Daoy (cell line): Measurements from ENCODE around the gene ARHGAP22. TPM values are rescaled to one million over a fixed set of nuclear protein-coding genes. Genes with fewer than 3 reads are reported as not detected.

Experiments
- DNase-seq: peaks from one replicate; pipeline ENCODE4 v3.0.0-alpha.2; 2015; ENCODE audit warnings: low read depth
- total RNA-seq: library from RNA; depleted of rRNA; stranded (reverse); fragments of >200 nt; shearing (Covaris generic); gene quantifications from 2 replicates; pipeline ENCODE4 v1.2.3, GENCODE V29; 2014

Gene ARHGAP22
- total RNA-seq, 1 experiment from 2014 or later, result 17.1 TPM

DNA sequence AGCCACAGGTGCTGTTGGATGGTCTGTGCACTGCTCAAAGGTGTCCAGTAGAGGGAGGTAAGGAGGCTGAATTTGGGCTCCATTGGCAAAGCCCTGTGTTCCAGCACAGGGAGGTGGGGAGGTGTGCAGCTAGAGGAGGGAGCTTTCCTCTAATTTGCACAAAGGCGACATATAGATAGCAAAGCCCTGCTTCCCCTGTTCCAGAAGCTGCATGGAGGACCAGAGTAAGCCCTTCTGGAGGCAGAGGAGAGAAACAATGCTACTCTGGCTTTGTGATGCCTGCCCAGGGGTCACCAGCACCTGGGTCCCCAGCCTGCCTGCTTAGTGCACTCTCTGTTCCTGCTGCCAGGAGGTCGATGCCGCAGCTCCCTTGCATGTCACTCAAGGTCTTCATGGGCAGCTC lies 3.4 kb upstream of the ARHGAP22 start:
- peak; percentile 50 for DNase-seq

GRCh38 chr10:48607356-48608278 lies 2.7 kb upstream of the ARHGAP22 start:
- no peak for DNase-seq

DNA sequence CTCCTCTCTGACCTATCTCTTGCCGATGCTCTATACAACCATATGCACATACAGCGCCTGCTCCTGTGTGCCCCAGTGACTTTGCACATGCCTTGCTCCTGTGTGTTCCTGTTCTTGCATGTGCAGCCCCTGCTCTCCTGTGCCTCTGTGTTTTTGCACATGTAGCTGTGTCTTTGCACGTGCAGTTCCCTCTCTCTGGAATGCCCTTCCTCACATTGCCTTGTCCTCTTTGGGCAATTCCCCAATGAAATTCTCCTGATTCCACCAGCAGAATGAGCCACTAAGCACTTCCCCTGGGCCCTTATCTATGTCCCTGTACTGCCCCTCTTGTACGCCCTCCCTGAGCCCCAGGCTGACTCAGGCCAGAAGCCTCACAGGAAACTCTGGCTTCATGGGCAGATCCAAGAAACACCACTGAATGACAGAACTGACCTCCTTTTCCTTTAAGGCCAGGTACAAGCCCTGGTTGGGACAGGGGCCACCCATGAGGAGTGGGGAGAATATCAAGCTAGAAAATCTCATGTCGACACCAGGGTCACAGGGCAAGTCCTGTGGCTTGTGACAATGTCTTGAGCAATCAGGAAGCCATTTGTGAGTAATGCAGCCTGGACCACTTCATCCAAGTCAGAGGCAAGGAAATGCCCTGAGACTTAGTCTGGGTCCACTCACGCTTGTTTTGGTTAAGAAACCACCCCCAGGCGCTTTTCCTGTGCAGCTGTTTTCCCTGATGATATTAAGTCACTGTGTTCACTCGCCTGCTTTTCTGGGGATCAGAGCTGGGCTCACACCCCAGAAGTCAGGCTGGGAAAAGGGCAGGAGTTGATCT lies 1.9 kb upstream of the ARHGAP22 start:
- DNase-seq, result peak; percentile 89

- peak; percentile 60 for DNase-seq
Observed at GRCh38 chr10:48605786-48606529, 1.1 kb upstream of the ARHGAP22 start.

- DNase-seq, result peak; percentile 31
Observed at GRCh38 chr10:48604039-48604990, 558 bp downstream of the ARHGAP22 start.

GRCh38 chr10:48603421-48604038 lies 1.3 kb downstream of the ARHGAP22 start:
- no peak for DNase-seq

DNA sequence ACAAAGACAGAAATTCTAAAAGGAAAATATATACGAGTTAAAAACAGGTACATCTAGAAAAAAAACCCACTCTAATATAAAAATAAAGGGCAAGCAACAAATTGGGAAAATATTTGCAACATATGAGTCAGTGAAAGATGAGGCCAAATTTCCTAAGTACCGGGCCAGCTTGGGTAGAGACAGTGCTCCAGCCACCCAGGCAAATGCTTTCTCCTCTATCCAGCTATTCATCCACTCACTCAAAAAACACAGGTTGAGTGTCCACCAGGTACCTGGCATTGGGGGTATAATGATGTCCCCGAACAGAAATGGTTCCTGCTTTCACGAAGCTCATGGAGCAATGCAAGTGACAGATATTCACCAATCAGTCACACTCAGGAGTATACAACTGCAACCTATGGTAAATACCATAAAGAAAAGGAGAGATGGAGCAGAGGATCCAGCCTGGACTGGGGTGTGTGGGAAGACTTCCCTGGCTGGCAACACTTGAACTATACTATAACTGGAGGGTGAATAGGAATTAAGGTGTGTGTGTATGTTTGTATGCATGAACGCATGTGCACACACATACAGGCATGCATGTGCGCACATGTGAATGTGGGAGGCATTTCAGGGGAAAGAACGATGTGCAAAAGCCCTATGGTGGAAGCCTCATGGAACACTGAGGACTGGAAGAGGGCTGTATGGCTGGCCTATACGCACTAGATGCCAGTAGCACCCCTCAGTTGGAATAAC lies 2.3 kb downstream of the ARHGAP22 start:
- DNase-seq, result no peak

DNA sequence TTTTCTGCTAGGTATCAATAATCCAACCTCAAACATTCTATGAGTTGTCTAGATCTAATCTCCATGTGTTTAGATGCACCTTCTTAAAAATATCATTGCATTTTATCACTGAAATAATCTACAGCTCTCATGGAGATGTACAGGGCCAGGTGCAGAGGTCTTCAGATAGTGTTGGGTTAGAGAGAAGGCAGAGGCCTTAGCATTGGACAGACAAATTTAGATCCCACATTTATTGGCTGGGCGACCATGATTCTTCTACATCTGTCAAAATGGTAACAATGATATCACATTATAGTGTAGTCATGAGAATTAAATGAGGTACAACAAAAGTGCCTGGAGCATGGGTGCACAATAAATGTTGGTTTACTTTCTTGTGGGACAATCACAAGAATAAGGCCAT lies 3.1 kb downstream of the ARHGAP22 start:
- DNase-seq, result no peak

DNA sequence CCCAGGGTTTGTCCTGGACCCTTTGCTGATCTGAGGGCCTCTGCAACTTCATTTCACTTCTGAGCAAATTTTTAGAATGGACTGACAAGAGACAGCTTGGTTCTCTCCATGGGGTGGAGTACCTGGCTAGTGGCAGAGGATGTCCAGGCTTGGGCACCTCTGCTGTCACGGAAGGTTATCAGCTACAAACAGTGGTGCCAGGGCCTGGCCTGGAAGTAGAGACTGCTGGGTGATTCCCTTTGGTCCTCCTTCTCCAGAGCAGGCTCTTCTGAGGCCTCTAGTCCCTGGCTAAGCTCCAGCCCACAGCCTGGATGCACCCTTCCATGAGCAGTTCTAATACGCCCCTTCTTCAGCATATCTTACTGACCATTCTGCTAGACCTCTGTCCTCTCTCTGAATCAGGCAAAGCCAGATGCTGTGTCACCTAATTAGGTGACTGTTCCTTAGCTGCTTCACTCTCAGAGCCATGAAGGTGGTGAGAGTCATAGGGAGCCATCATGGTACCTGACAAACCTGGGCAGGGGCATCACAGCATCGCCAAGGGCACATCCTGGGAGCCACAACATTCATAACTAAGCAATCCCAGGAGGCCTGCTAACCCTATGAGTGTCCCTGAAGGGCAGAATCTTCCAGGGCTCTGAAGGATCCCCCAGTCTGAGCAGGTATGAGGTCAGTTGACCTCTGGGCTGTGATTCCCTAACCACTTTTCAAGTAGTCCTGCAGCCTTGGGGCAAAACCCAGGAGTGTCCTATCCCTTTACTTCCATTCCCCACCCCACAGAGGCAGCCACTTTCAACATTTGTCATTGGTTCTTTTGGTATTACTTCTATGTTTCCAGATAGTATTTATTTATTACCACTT lies 4.0 kb downstream of the ARHGAP22 start:
- DNase-seq, result no peak

GRCh38 chr10:48599830-48600134 lies 5.1 kb downstream of the ARHGAP22 start:
- DNase-seq, result no peak

DNA sequence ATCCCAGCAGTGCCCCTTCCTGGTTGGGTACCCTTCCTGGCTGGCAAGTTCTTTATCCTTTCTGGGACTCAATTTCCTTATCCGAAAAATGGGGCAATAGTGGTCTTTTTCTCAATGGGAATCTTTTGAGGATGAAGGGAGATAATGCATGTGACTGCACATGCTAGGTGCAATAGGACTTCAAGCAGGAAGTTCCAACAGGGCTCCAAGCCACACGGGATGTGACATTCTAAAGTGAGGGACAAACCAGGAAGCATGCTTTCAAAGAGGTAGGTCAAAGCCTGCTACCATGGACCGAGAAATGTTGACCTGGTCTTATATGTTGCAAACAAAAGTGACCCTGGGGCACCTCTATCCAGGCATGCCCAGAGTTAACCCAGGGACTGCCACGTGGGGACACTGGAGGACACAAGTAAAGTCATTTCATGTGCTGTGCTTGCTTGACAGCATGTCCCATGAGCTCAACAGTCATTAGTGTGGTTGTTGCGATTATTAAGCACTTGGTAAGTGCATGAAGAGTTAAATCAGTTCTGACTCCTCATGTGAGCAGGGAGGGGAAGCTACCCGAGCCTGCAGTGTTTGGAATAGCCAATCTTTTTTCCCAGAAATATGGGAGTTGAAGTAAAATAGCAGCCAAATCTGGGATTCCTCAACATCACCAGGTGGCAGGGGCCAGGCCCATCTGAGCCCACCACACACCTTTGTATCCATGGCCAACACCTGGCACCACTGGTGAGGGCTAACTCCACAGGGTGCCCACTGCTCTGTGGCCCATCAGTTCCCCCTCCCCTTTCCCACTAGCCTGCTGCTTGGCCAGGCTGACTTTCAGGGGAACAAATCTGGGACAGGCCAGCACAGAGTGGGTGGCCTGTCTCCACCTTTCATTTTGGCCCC lies 5.7 kb downstream of the ARHGAP22 start:
- no peak for DNase-seq

- DNase-seq, result no peak
Observed at GRCh38 chr10:48598243-48598935, 6.5 kb downstream of the ARHGAP22 start.

DNA sequence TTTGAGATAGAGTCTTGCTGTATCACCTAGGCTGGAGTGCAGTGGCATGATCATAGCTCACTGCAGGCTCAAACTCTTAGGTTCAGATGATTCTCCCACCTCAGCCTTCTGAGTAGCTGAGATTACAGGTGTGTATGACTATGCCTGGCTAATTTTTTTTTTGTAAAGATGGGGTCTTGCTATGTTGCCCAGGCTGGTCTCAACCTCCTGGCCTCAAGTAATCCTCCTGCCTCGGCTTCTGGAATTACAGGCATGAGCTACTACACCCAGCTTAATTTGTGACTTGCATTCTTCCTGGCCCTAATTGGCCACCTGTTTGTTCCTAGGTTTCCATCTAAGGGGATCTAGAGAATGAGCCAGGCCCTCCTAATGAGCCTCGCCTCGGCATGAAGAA lies 9.3 kb downstream of the ARHGAP22 start:
- no peak for DNase-seq

GRCh38 chr10:48594803-48595538 lies 9.9 kb downstream of the ARHGAP22 start:
- DNase-seq, result no peak

- DNase-seq, result no peak
Observed at GRCh38 chr10:48594371-48594770, 10.5 kb downstream of the ARHGAP22 start.

DNA sequence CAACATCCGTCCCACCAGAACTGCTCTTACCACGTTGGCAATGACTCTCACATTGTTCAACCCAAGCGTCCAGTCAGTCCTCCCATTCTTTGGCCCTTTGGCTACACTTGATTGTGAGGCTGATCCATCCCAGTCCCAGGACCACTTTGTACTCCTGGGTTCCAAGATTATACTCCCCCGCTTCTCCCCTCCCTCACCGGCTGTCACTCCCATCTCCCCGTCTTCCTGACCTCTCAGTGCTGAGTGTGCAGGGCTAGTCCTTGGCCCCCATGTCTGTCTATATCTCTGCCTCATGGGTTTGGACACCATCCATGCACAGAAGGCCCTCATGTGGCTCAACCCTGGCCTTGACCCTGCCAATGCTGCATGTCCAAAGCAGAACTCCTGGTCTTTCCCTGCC lies 12.5 kb downstream of the ARHGAP22 start:
- no peak for DNase-seq

DNA sequence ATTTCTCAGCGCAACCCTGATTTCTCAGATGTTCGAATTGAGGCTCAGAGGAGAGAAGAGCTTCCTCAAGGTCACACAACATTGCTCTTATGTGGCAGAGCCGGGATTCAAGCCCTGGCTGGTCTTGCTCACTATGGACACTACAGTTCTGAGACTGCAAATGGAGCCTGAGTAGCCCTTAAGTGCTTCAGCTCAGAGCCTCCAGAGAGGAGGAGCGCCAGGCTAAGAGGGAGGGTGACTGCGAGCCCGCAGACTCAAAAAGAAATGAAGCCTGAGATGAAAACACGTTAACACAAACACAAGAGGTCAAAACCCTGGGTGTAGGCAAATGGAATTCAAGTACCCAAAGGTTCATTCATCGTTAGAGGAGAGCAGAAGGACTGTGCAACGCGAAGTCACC lies 13.9 kb downstream of the ARHGAP22 start:
- DNase-seq, result no peak
